ENCODE measurements around the gene TMEM94.
"Not testable (repeated sequence)": the region's sequence is repeated elsewhere in the genome, so short reads cannot be mapped to it uniquely, and the experiment has no call there.

The TMEM94 gene

GRCh38 chr17:75456417-75457046 lies at the start of gene TMEM94:
TMEM94 (plus strand) TSS chr17:75456635; CDS start chr17:75471906, 15,271 bp downstream.
- peak; percentile 69 for DNase-seq

GRCh38 chr17:75407655-75408352 lies 48.6 kb upstream of the TMEM94 start:
- no peak for DNase-seq

DNA sequence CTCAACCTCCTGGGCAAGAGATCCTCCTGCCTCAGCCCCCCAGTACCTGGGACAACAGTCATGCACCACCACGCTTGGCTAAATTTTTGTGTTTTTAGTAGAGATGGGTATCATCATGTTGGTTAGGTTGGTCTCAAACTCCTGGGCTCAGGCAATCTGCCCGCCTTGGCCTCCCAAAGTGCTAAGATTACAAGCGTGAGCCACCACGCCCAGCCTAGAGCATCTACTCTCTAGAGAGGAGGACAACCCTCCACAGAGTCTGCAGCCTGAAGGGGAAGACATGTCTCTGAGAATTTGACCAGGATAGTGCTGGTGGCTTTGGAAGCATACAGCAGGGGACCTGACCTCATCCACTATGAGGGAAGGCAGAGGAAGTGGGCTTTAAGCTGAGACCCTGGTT lies 46.3 kb upstream of the TMEM94 start:
- no peak for DNase-seq

DNA sequence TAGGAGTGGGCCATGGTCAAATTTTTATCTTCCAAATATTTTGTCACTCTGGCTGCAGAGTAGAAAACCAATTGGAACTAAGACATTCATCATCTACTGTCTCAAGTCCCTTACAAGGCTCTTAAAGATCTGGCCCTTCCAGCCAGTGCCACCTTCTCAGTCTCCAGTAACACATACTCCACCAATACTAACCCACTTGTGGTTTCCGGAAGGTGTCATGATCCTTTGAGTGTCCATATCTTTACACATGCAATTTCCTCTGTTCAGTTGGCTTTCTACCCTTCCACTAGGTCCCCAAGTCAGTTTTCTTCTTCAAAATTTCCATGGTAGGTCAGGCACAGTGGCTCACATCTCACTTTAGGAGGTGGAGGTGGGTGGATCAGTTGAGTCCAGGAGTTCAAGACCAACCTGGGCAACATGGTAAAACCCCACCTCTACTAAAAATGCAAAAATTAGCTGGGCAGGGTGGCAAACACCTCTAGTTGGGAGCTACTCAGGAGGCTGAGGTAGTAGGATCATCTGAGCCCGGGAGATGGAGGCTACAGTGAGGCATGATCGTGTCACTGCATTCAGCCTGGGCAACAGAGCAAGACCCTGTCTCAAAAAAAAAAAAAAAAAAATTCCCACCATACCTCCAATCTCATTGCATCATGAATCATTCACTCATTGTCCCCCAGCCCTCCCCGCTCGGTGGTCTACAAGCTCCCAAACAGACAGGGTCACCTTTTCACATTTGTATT lies 44.9 kb upstream of the TMEM94 start:
- no peak for DNase-seq

DNA sequence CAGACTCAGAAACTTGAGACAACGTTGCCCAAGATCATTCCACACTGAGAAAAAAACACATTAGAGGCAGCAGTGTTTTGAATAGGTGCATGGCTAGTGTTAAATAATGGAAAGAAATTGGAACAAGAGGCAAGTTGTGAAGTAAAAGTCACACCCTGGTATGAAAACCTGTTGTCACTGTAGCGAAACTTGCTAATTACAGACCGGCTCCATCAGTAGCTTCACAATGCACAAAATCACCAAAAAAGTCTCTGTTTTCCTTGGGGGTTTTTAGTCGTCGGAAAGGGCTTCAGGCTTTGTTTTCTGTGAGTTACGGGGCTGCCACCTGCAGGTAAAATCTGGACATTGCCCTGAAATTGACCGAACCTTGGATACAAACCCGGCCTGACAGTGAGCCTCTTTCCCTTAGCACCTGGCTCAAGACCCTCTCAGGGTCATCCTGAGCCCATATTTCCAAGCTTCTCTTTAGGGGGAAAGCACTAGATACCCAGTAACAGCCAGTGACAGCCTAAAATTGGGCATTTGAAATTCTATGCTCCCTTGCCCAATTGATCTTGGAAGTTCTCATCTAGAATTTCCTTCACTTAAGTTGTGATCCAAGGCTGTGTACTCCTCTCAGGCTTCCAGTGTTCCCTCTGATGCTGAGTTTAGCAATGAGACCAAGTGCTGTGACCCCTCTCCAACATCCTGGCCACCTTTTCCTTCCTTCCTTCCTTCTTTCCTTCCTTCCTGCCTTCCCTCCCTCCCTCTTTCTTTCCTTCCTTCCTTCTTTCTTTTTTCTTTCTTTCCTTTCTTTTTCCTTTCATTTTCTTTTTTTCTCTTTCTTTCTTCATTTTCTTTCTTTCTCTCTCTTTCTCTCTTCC lies 43.7 kb upstream of the TMEM94 start:
- DNase-seq, result no peak

DNA sequence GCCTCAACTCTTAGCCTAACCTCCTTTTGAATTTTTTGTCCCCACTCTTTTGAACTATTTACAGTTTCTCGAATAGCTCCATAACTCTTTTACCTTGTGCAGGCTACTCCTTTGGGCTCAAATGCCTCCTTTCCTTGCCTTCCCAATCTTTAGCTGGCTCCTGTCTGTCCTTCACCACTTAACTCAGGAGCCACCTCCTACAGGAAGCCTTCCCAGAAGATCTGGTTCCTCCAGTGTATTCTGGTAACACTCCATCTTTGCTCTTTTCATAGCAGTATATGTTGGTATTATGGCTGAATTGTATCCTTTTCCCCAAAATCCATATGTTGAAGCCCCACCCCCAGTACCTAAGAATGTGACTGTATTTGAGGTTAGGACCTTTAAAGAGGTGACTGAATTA lies 41.9 kb upstream of the TMEM94 start:
- DNase-seq, result no peak

GRCh38 chr17:75416006-75416405 lies 40.4 kb upstream of the TMEM94 start:
- no peak for DNase-seq

GRCh38 chr17:75417054-75417580 lies 39.3 kb upstream of the TMEM94 start:
- no peak for DNase-seq

DNA sequence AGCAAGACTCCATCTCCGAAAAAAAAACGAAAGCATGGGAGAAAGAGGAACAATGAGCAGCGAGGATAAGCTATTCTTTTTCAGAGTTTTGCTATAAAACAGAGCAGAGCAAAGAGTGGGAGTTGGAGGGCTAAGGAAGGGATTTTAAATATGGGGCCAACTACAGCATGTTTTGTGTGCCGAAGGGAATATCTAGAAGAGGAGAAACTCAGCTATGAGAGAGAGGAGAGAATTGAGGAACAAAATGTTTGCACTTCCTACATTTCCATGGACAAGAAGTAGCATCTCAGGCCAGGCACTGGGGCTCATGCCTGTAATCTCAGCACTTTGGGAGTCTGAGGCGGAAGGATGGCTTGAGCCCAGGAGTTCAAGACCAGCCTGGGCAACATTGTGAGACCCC lies 37.9 kb upstream of the TMEM94 start:
- no peak for DNase-seq

DNA sequence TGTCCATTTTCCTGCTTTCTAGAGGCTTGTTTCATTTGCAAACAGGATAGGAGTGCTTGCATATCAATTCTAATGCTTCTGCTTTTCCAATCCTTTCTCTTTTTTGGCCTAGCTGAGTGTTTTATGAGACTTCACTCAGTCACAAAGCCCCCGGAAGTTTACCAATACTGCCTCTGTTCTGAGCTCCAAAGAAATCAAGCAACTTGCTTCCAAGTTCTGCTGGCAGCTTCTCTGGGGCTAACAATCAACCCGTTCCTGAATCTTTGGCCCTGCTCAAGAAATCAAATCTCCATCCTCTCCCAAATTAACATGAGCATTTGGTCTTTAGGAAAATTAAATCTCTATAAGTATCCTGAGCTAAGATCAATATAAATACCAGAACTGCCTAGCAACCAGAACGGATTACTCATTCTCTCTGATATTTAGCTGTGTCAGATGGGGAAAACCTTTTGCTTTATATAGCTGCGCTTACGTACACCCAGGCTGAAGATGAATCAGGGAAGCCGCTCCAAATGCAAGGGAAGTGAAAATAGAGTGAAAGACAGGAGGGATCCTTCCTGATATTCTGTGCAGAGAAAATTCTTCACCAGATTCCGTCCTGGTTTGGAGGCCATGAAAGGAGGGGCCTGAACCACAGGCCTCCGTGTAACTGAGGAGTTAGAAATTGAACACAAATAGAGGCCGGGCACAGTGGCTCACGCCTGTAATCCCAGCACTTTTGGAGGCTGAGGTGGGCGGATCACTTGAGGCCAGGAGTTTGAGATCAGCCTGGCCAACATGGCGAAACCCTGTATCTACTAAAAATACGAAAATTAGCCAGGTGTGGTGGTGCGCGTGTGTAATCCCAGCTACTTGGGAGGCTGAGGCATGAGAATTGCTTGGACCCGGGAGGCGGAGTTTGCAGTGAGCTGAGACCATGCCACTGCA lies 27.6 kb upstream of the TMEM94 start:
- no peak for DNase-seq

GRCh38 chr17:75430159-75430974 lies 26.1 kb upstream of the TMEM94 start:
- no peak for DNase-seq

DNA sequence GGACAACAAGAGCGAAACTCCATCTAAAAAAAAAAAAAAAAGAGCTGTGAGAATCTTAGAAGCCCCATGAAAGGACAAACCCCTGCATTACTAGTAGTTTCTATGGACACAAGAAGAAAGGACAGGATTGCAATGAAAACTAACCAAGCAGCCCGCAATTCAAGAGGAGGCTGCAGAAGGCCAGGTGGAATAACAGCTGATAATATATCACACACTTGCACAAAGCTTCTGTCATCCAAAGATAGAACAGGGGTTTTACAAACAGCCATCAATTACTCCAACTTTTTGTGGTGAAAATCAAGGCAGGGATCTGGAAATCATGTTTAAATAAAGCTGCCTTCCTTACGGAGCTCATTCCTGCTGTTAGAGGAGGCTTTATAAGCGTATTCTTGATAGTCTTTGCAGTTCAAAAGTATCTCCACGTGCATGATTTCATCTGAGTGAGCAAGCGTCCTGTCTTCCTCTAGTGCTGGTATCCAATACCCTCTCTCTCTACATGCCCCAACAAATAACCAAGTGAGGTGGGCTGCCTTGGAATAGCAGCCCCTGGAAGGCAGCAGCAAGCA lies 23.1 kb upstream of the TMEM94 start:
- DNase-seq, result no peak

- not testable (repeated sequence) for DNase-seq
These were observed 22.0 kb upstream of the TMEM94 start for GRCh38 chr17:75434433-75434832.

- DNase-seq, result not testable (repeated sequence)
These were observed 19.0 kb upstream of the TMEM94 start for GRCh38 chr17:75437404-75437803.

- no peak for DNase-seq
These were observed 17.1 kb upstream of the TMEM94 start for GRCh38 chr17:75439287-75439686.

GRCh38 chr17:75440738-75441448 lies 15.5 kb upstream of the TMEM94 start:
- DNase-seq, result no peak

DNA sequence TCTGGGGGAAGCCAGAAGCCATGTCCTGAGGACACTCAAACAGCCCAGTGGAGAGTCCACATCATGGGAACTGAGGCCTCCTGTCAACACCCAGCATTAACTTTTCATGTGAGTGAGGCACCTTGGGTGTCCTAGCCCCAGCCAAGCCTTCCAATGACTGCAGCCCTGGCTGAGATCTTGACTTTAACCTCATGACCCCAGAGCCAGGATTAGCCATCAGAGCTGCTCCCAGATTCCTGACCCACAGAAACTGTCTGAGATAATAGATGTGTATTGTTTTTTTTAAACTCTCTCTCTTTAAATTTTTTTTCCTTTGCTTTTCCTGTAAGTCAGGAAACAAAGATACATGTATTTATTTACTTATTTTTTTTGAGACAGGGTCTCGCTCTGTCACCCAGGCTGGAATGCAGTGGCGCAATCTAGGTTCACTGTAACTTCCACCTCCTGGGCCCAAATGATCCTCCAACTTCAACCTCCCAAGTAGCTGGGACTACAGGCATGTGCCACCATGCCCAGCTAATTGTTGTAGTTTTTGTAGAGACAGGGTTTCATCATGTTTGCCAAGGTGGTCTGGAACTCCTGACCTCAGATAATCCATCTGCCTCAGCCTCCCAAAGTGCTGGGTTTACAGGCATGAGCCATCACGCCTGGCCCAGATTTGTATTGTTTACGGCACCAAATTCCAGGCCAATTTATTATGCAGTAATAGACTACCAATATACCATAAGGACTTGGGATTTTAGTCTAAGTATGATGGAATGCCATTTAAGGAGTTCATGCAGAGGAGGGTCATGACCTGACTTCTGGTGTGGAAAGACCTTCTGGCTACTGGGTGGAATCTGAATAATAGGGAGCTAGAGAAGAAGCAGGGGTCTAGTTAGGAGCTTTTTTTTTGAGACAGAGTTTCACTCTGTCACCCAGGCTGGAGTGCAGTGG lies 14.0 kb upstream of the TMEM94 start:
- no peak for DNase-seq

DNA sequence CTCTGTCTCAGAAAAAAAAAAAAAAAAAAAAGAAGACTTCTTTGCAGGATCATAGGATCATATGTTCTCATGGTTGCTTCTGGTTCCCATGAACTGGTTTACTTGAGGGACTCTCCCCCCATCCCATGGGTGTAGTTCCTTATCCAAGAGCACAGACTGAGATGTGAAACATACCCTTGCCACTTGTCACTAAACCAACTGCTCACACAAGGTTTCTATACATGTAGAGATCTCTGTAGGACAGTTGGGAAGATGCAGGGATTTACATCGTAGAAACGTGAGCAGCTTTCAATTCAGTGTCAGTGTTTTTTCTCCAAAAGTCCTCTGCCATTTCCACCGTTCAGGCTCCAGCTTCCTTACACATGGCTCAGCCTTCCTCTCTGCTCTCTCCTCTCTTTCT lies 11.1 kb upstream of the TMEM94 start:
- no peak for DNase-seq

All from GOT3 (cell line).